ENCODE data around the gene CELF4.

GRCh38 chr18:37395138-37395537 is 170.5 kb downstream of the CELF4 start:
- TF ChIP-seq, protein P1, sequence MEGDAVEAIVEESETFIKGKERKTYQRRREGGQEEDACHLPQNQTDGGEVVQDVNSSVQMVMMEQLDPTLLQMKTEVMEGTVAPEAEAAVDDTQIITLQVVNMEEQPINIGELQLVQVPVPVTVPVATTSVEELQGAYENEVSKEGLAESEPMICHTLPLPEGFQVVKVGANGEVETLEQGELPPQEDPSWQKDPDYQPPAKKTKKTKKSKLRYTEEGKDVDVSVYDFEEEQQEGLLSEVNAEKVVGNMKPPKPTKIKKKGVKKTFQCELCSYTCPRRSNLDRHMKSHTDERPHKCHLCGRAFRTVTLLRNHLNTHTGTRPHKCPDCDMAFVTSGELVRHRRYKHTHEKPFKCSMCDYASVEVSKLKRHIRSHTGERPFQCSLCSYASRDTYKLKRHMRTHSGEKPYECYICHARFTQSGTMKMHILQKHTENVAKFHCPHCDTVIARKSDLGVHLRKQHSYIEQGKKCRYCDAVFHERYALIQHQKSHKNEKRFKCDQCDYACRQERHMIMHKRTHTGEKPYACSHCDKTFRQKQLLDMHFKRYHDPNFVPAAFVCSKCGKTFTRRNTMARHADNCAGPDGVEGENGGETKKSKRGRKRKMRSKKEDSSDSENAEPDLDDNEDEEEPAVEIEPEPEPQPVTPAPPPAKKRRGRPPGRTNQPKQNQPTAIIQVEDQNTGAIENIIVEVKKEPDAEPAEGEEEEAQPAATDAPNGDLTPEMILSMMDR (IDR thresholded peaks at IDR 0.05): no peak
- TF ChIP-seq POLR2AphosphoS5 (IDR thresholded peaks at IDR 0.05) (no peak), POLR2A (IDR thresholded peaks at IDR 0.05) (no peak)

Measured in breast epithelium (tissue), 3 donors.